SH-SY5Y (cell line): Measurements from ENCODE around the gene LILRB3.

Source experiments
- GATA2 ChIP-seq: IDR thresholded peaks from 2 replicates; pipeline ENCODE4 v1.6.1; 2011; ENCODE audit warnings: mild to moderate bottlenecking, low read depth, low read length
- GATA3 ChIP-seq: IDR thresholded peaks from 2 replicates; pipeline ENCODE4 v1.6.1; 2011; ENCODE audit warnings: low read depth, mild to moderate bottlenecking, low read length, moderate library complexity

LILRB3 gene

GRCh38 chr19:54209058-54209810, 13.6 kb downstream of the LILRB3 start:
- no peak for TF ChIP-seq GATA3

- TF ChIP-seq GATA3 (no peak), GATA2 (no peak)
These were observed 14.1 kb downstream of the LILRB3 start for GRCh38 chr19:54208784-54209057.

- TF ChIP-seq GATA2 (no peak), GATA3 (no peak)
These were observed 14.6 kb downstream of the LILRB3 start for GRCh38 chr19:54207983-54208783.

- TF ChIP-seq GATA2 (no peak), GATA3 (no peak)
These were observed 15.2 kb downstream of the LILRB3 start for GRCh38 chr19:54207676-54207982.

GRCh38 chr19:54206831-54207177, 16.0 kb downstream of the LILRB3 start:
- TF ChIP-seq GATA3 (no peak), GATA2 (no peak)

- TF ChIP-seq GATA3 (no peak), GATA2 (no peak)
These were observed 16.6 kb downstream of the LILRB3 start for GRCh38 chr19:54206030-54206830.

- no peak for TF ChIP-seq GATA2
These were observed 17.9 kb downstream of the LILRB3 start for GRCh38 chr19:54204767-54205468.

GRCh38 chr19:54203151-54203611, 19.6 kb downstream of the LILRB3 start:
- TF ChIP-seq GATA2: no peak
- no peak for TF ChIP-seq GATA3

GRCh38 chr19:54201980-54202379, 20.8 kb downstream of the LILRB3 start:
- TF ChIP-seq GATA3 (no peak), GATA2 (no peak)

GRCh38 chr19:54201172-54201701, 21.6 kb downstream of the LILRB3 start:
- TF ChIP-seq GATA2 (no peak), GATA3 (no peak)

- no peak for TF ChIP-seq GATA2
- TF ChIP-seq GATA3: no peak
These were observed 23.4 kb downstream of the LILRB3 start for GRCh38 chr19:54199401-54199800.

- TF ChIP-seq GATA2 (no peak), GATA3 (no peak)
These were observed 25.7 kb downstream of the LILRB3 start for GRCh38 chr19:54197121-54197520.

- TF ChIP-seq GATA2 (no peak), GATA3 (no peak)
These were observed 26.3 kb downstream of the LILRB3 start for GRCh38 chr19:54196536-54196935.

- TF ChIP-seq GATA3 (no peak), GATA2 (no peak)
These were observed 29.8 kb downstream of the LILRB3 start for GRCh38 chr19:54193011-54193410.
